RPMI8226 (cell line): Measurements from ENCODE around the gene LOXL3.
A peak's percentile ranks its signal among the peaks of the same experiment; 100 is the strongest.
"Not testable (repeated sequence)": the region's sequence is repeated elsewhere in the genome, so short reads cannot be mapped to it uniquely, and the experiment has no call there.

Experiments used
- DNase-seq: peaks from one replicate; pipeline ENCODE4 v3.0.0-alpha.2; 2015

The LOXL3 gene

DNA sequence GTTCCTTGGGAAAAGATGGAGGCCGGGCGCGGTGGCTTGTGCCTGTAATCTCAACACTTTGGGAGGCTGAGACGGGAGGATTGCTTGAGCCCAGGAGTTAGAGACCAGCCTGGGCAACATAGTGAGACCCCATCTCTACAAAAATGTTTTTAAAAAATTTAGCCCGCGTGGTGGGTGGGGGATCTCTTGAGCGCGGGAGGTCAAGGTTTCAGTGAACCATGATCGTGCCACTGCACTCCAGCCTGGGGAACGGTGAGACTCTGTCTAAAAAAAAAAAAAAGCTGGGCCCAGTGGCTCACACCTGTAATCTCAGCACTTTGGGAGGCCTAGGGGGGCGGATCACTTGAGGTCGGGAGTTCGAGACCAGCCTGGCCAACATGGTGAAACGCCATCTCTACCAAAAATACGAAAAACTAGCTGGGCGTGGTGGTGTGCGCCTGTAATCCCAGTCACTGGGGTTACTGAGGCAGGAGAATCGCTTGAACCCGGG is 70.0 kb downstream of the LOXL3 start:
- DNase-seq, result not testable (repeated sequence)

GRCh38 chr2:74482801-74483674 is 70.7 kb downstream of the LOXL3 start, which contains the start of the genes CCDC142 and TTC31:
Gene CCDC142 (minus strand): TSS chr2:74482998. CDS start chr2:74482837, 161 bp downstream.
Gene TTC31 (plus strand): TSS chr2:74483081. CDS start chr2:74483096, 15 bp downstream.
- DNase-seq, result peak; percentile 95
